ENCODE measurements around the gene PIGV. TPM values are rescaled to one million over a fixed set of nuclear protein-coding genes. Genes with fewer than 3 reads are reported as not detected.

PIGV gene
- 10 to 100 TPM; 13.0 to 22.7 TPM for total RNA-seq

GRCh38 chr1:26787706-26788514 lies at the start of gene PIGV:
TSS of gene PIGV (plus strand) at chr1:26787950. CDS start at chr1:26790816, 2,866 bp downstream.

GRCh38 chr1:26826261-26827105 lies 38.7 kb downstream of the PIGV start, which contains the start of gene ZDHHC18:
TSS of gene ZDHHC18 (plus strand) at chr1:26826688. CDS start at chr1:26826805, 117 bp downstream.

Small RNAs within 50 kb of the gene (small RNA-seq; reads per million reads assigned to genes)
- 0 reads per million in 2 donors for gene RN7SL165P

Other genes starting within 250 kb of the PIGV start
- 10 to 100 TPM; 26.6 to 27.5 TPM for gene ARID1A, start 91.9 kb upstream of the PIGV start, total RNA-seq
- gene ZDHHC18, start 38.7 kb downstream of the PIGV start, total RNA-seq = 10 to 100 TPM in 1 of 2 donors, 1 to 10 TPM in 1; 7.2 to 12.0 TPM
- not detected for gene SFN, start 75.2 kb downstream of the PIGV start, total RNA-seq
- gene GPN2, start 102.3 kb downstream of the PIGV start, total RNA-seq = 10 to 100 TPM in 1 of 2 donors, 1 to 10 TPM in 1; 6.2 to 14.0 TPM
- gene GPATCH3, start 112.5 kb downstream of the PIGV start, total RNA-seq = 1 to 10 TPM; 8.3 to 9.6 TPM
- not detected for gene NR0B2, start 126.0 kb downstream of the PIGV start, total RNA-seq
- 10 to 100 TPM; 20.6 to 40.3 TPM for gene NUDC, start 133.8 kb downstream of the PIGV start, total RNA-seq
- not detected for gene KDF1, start 172.5 kb downstream of the PIGV start, total RNA-seq
- 1 to 10 TPM; 5.2 to 7.7 TPM for gene TRNP1, start 205.7 kb downstream of the PIGV start, total RNA-seq
- gene TENT5B, start 224.9 kb downstream of the PIGV start, total RNA-seq = 1 to 10 TPM in 1 of 2 donors, under 1 TPM in 1; 0.34 to 2.3 TPM